ENCODE measurements around the gene PARP16. TPM values are rescaled to one million over a fixed set of nuclear protein-coding genes. Genes with fewer than 3 reads are reported as not detected.

Gene PARP16
- total and polyA plus RNA-seq, 9 of the 15 experiments (the other 6 are each of a cell fraction or from before 2014, with no cell fraction given): 3.0 to 9.9 (median 5.8) TPM

GRCh38 chr15:65212097-65212496, 74.6 kb downstream of the PARP16 start (continued):
- no peak for TF ChIP-seq SETDB1 (IDR thresholded peaks at IDR 0.05; ENCODE audit: low read length)
- peak; percentile 62; the same call in 1 of the 2 replicates for TF ChIP-seq SOX6 (IDR thresholded peaks at IDR 0.05)
- no peak for TF ChIP-seq RBM34 (IDR thresholded peaks at IDR 0.05; ENCODE audit: borderline replicate concordance, insufficient read depth, low read length)
- TF ChIP-seq NR2C1 (IDR thresholded peaks at IDR 0.05): no peak
- TF ChIP-seq NR2C1 (tag; IDR thresholded peaks at IDR 0.05): no peak
- peak; percentile 73 for TF ChIP-seq ZNF592 (IDR thresholded peaks at IDR 0.05)
- TF ChIP-seq ZBTB7A (IDR thresholded peaks at IDR 0.05; ENCODE audit: borderline replicate concordance, control insufficient read depth, low read depth, low read length): peak; percentile 88
- TF ChIP-seq THRAP3 (IDR thresholded peaks at IDR 0.05; ENCODE audit: borderline replicate concordance): no peak
- TF ChIP-seq PHF8 (IDR thresholded peaks at IDR 0.05; ENCODE audit: borderline replicate concordance, low read length): no peak
- no peak for TF ChIP-seq ELF4 (CRISPR knock-in tag; IDR thresholded peaks at IDR 0.05)
- 0 out of 2 replicates have a peak, but pooled peaks have one; percentile 33 for TF ChIP-seq CREM (IDR thresholded peaks at IDR 0.05; ENCODE audit: low read depth)
- TF ChIP-seq E2F6 (IDR thresholded peaks at IDR 0.05; ENCODE audit: borderline replicate concordance in 1 of 2, extremely low read depth in 1 of 2, insufficient read depth in 1 of 2, insufficient read length in 1 of 2, low read depth in 1 of 2, low read length in 1 of 2, poor library complexity in 1 of 2, severe bottlenecking in 1 of 2): peak; percentile 83 to 97
- TF ChIP-seq ZNF239 (CRISPR knock-in tag; IDR thresholded peaks at IDR 0.05): no peak
- TF ChIP-seq NFE2 (IDR thresholded peaks at IDR 0.05; ENCODE audit: low read depth): 0 out of 2 replicates have a peak, but pooled peaks have one; percentile 9
- TF ChIP-seq NRF1 (conservative IDR thresholded peaks at IDR 0.05 in 1 of 2, IDR thresholded peaks at IDR 0.05 in 1 of 2): peak in 1 of 2 experiments; percentile 39; a peak in 1 of 4 replicates
- TF ChIP-seq CBX3 (IDR thresholded peaks at IDR 0.05; ENCODE audit: borderline replicate concordance in 1 of 2, low read length in 2 of 2): peak in 1 of 2 experiments; percentile 90; a peak in 1 of 3 replicates
- TF ChIP-seq FOXA3 (CRISPR knock-in tag; conservative IDR thresholded peaks at IDR 0.05 in 1 of 2, IDR thresholded peaks at IDR 0.05 in 1 of 2): peak; percentile 35 to 42; a peak in 2 of 4 replicates
- no peak for TF ChIP-seq ZNF224 (CRISPR knock-in tag; IDR thresholded peaks at IDR 0.05)
- no peak for TF ChIP-seq PPARD (CRISPR knock-in tag; IDR thresholded peaks at IDR 0.05)
- no peak for TF ChIP-seq SAFB (IDR thresholded peaks at IDR 0.05; ENCODE audit: borderline replicate concordance, low read depth, low read length)
- TF ChIP-seq E4F1 (CRISPR knock-in tag; IDR thresholded peaks at IDR 0.05; ENCODE audit: borderline replicate concordance): no peak
- TF ChIP-seq EP400 (IDR thresholded peaks at IDR 0.05): 0 out of 2 replicates have a peak, but pooled peaks have one; percentile 37

Measured in K562 (cell line).